Left colon (tissue), 2 donors: Measurements from ENCODE around the gene NNMT. TPM values are rescaled to one million over a fixed set of nuclear protein-coding genes. Genes with fewer than 3 reads are reported as not detected.

Source experiments
- ATAC-seq: fragments of 200-7000 bp; cut with Tn5 transposase; one replicate; pipeline ENCODE4 v1.9.1; 2020; ENCODE audit warnings: mild to moderate bottlenecking, moderate library complexity
- DNase-seq, 2 donors: peaks; one replicate each; pipeline ENCODE4 v3.0.0-alpha.2; 2020
- intact Hi-C, 2 donors: fragments of 100-400 bp; cut with DNase I in 1 of 2; cut with micrococcal nuclease in 1 of 2; formaldehyde crosslinking; loops; one replicate each; pipeline versions ENCODE4 v1.11.2 to v1.14.0; 2022; cut with DNase I, micrococcal nuclease
- long read RNA-seq: library from polyadenylated mRNA; unstranded; transcript quantifications from one replicate; pipeline ENCODE4 v2.0.0, GENCODE V29; 2021
- total RNA-seq, 2 donors: library from RNA; stranded (reverse); fragmentation: NEBNext Ultra II Directional; extraction: Animal tissue kit (Norgen Biotek cat#: 25700); gene quantifications; one replicate each; pipeline ENCODE4 v1.2.1, GENCODE V29; 2021
- donor health status: DM: no; HTN: no; CAD: no.
- donor health status: DM: yes; HTN: yes; CAD: no.

NNMT gene
- total RNA-seq = 10 to 100 TPM; 27.2 to 42.2 TPM
- long read RNA-seq, transcript NNMT-201 (3 exons, 1,610 nt) = major isoform, 11 of 11 reads
- long read RNA-seq, partial matches to known transcripts = 0 of 11 reads
- long read RNA-seq, other reads (novel, unspliced or antisense) = 0 of 11 reads

- intact Hi-C loops = no loop called here
- DNase-seq = peak; percentile 32 to 45
- peak; percentile 24 for ATAC-seq
Observed at GRCh38 chr11:114295676-114296604, at the start of gene NNMT. Gene NNMT (plus strand): TSS chr11:114296399. CDS start chr11:114296557, 158 bp downstream.

- intact Hi-C loops = no loop called here
- ATAC-seq (no peak), DNase-seq (no peak)
Observed at GRCh38 chr11:114247070-114247789, 49.0 kb upstream of the NNMT start.

GRCh38 chr11:114250180-114250579 lies 46.0 kb upstream of the NNMT start:
- intact Hi-C loops = no loop called here
- DNase-seq (no peak), ATAC-seq (no peak)

GRCh38 chr11:114250993-114251814 lies 45.0 kb upstream of the NNMT start:
- DNase-seq = no peak
- intact Hi-C loops = no loop called here
- no peak for ATAC-seq

- ATAC-seq (no peak), DNase-seq (no peak)
- intact Hi-C loops = no loop called here
Observed at GRCh38 chr11:114251815-114252337, 44.3 kb upstream of the NNMT start.

GRCh38 chr11:114252767-114253166 lies 43.4 kb upstream of the NNMT start:
- DNase-seq = no peak
- ATAC-seq = no peak
- intact Hi-C loops = no loop called here

GRCh38 chr11:114253771-114254170 lies 42.4 kb upstream of the NNMT start:
- ATAC-seq = no peak
- DNase-seq = no peak
- intact Hi-C loops = no loop called here

- ATAC-seq (no peak), DNase-seq (no peak)
- intact Hi-C loops = loop anchor here in 1 of 2 donors (5.0 kb wide), 2 partner anchors 202 to 257 kb away; no protein-coding TSS in a partner anchor
Observed at GRCh38 chr11:114254571-114255146, 41.5 kb upstream of the NNMT start.

- DNase-seq (no peak), ATAC-seq (no peak)
- intact Hi-C loops = loop anchor here in 1 of 2 donors (5.0 kb wide), 2 partner anchors 203 to 258 kb away; no protein-coding TSS in a partner anchor
Observed at GRCh38 chr11:114255289-114255688, 40.9 kb upstream of the NNMT start.

GRCh38 chr11:114256176-114256966 lies 39.8 kb upstream of the NNMT start:
- no peak for DNase-seq
- intact Hi-C loops = loop anchor here in 1 of 2 donors (5.0 kb wide), 2 partner anchors 204 to 259 kb away; no protein-coding TSS in a partner anchor
- ATAC-seq = no peak

- intact Hi-C loops = loop anchor here in 1 of 2 donors (5.0 kb wide), 2 partner anchors 205 to 260 kb away; no protein-coding TSS in a partner anchor
- ATAC-seq (no peak), DNase-seq (no peak)
Observed at GRCh38 chr11:114256967-114257286, 39.3 kb upstream of the NNMT start.

GRCh38 chr11:114257621-114258558 lies 38.3 kb upstream of the NNMT start:
- ATAC-seq (peak; percentile 8), DNase-seq (no peak)
- intact Hi-C loops = loop anchor here in 1 of 2 donors (5.0 kb wide), 2 partner anchors 206 to 261 kb away; no protein-coding TSS in a partner anchor

- intact Hi-C loops = loop anchor here in 1 of 2 donors (5.0 kb wide), 2 partner anchors 206 to 261 kb away; no protein-coding TSS in a partner anchor
- no peak for ATAC-seq
Observed at GRCh38 chr11:114258696-114259095, 37.5 kb upstream of the NNMT start.

GRCh38 chr11:114259124-114259526 lies 37.1 kb upstream of the NNMT start:
- intact Hi-C loops = loop anchor here in 1 of 2 donors (5.0 kb wide), 2 partner anchors 207 to 262 kb away; no protein-coding TSS in a partner anchor
- DNase-seq = no peak
- no peak for ATAC-seq

More at GRCh38 chr11:114258696-114259095, 37.5 kb upstream of the NNMT start:
- DNase-seq = no peak

- no peak for ATAC-seq
- intact Hi-C loops = loop anchor here in 1 of 2 donors (5.0 kb wide), 2 partner anchors 207 to 262 kb away; no protein-coding TSS in a partner anchor
- no peak for DNase-seq
Observed at GRCh38 chr11:114259551-114259983, 36.6 kb upstream of the NNMT start.

- intact Hi-C loops = loop anchor here (5.0 to 10.0 kb wide), 4 partner anchors 223 to 365 kb away; no protein-coding TSS in a partner anchor
- no peak for ATAC-seq
- DNase-seq = no peak
Observed at GRCh38 chr11:114260077-114260476, 36.1 kb upstream of the NNMT start.
